ENCODE results near the gene LIG3.

GRCh38 chr17:35017021-35017420, 36.7 kb downstream of the LIG3 start:
- TF ChIP-seq ZNF274 (IDR thresholded peaks at IDR 0.05; ENCODE audit: low read depth, low read length) = no peak
- TF ChIP-seq YY1 (IDR thresholded peaks at IDR 0.05; ENCODE audit: insufficient read depth, insufficient read length) = no peak
- TF ChIP-seq SUZ12 (IDR thresholded peaks at IDR 0.05; ENCODE audit: extremely low read depth, insufficient read depth, insufficient read length) = no peak

Measured in NT2/D1 (cell line).